Stimulated activated CD4-positive, alpha-beta T cell treated with anti-CD3 and anti-CD28 coated beads, Interleukin-12 subunit alpha, Interleukin-12 subunit beta, amount 100 ng/mL, for 4 hours (primary cell): ENCODE data around the gene HAND1.
"Not testable (repeated sequence)": the region's sequence is repeated elsewhere in the genome, so short reads cannot be mapped to it uniquely, and the experiment has no call there.

Experiments used
- DNase-seq: peaks from one replicate; pipeline ENCODE4 v3.0.0-alpha.2; 2020

The HAND1 gene

DNA sequence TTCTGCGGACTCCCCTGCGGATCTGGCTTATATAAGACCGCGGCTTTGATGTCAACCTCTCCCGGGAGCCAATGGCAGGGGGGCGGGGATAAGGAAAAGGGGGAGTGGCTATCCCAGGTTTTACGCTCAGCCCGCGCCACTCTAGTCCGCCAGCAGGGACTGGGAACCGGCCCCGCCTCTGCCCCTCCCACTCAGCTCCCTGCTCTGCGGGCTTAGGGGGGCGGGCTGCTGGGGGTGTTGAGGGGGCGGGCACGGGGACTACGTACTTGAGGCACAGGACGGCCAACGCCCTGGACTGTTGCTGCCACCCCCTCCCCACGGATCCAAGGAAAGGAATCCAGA, at the start of gene HAND1:
HAND1 (minus strand) TSS at position 4 of the 342 bp plus-strand sequence. CDS start 219 bp downstream, outside the sequence.
- DNase-seq, result no peak

DNA sequence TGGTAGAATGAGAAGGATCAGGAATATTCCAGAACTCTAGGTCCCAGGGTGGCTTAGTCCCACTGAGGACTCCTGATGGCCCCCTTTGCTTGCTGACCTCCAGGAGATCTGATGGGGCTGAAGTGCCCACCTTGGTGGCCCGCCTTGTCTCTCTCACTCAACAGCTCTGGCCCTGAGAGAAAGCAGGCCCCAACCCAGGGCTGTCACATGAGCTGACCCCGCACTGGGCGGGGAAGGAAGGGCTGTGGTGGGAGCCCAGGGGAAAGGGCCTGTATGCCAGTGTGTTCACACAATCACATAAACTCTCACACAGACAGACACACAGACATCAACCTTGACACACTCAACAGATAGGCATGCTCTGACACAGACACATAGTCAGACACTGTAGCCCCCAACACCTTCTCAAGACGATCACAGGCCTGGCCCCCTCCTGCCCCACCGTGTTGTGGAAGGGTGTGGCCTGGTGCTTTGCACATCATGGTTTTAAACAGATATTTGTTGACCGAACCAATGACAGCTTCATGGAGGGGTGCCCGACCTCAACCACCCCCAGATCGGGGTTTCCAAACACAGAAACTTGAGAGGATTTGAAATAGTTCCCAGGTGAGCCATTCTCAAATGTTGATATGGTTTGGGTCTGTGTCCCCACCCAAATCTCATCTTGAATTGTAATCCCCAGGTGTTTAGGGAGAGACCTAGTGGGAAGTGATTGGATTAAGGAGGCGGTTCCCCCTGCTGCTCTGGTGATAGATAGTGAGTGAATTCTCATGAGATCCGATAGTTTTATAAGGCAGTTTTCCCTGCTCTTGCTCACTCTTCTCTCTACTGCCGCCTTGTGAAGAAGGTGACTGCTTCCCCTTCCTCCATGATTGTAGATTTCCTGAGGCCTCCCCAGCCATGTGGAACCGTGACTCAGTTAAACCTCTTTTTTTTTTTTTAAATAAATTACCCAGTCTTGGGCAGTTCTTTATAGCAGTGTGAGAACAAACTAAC, 48.5 kb upstream of the HAND1 start:
- no peak for DNase-seq

DNA sequence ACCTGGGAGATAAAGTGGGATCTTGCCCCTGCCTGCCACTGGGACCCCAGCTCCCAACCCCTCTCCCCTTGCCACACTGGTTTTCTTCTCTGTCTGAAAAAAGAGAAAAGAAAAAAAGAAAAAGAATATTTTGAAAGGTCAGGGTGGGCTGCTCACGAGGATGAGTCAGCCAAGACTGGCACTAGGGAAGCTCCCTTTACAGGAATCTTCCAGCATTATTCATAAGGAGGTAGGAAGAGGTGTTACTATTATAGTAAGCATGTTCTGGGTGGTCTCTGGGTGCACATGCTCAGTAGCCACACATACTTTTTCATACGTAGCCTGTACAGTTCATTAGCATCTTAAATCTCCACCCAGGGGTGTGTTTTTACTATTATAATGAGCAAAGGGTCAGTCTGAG, 46.8 kb upstream of the HAND1 start:
- no peak for DNase-seq

DNA sequence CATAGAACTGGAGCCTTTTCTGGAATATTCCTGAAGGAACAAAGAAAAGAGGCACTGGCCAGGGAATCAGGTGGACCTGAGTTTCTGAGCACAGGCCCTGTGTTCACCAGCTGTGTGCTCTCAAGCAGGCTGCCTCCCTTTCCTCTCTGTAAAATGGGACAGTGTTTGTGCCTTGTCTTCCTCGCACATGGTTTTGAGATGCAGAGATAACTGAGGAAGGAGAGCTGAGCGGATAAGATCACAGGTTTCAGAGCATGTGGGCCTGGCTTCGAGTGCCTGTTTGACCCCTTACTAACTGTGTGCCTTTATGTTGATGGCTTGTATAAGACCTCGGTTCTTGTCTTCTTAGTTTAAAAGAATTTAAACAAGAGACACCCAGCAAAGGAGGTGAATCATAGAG, 46.2 kb upstream of the HAND1 start:
- DNase-seq, result no peak

DNA sequence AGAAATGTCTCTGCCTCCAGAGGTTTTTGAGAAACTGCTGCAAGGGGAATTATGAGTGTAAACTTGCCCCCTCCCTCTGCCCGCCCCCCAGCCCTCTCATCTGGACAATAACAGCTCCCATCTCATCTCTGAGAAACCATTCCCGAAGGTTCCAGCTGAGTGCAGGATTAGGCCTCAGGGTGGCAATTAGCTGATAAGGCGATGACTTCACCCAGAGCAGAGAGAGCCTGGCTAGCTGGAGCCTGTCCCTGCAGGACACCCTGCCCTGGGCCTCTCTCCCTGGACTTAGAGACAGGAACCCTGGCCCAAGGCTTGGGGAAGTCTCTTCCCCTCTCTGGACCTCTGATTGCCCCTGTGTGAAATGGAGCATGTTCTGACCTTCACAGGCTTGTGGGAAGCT, 45.7 kb upstream of the HAND1 start:
- no peak for DNase-seq

DNA sequence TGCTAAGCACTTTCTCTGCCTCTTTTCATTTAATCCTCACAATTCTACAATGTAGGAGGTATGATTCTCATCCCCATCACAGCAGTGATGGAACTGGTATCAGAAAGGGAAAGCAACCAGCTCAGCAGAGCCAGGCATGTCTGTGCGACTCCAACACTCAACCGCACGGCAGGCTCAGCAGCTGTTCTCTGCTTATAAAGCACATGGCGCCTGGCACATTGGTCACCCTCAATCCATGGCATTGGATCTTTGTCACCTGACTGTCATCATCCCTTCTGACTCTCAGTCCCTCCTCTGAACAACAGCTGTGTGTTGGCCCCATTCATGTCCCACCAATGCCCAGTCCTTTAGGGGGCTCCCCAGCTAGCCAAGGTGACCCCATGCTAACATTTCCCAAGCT, 45.1 kb upstream of the HAND1 start:
- DNase-seq, result no peak

DNA sequence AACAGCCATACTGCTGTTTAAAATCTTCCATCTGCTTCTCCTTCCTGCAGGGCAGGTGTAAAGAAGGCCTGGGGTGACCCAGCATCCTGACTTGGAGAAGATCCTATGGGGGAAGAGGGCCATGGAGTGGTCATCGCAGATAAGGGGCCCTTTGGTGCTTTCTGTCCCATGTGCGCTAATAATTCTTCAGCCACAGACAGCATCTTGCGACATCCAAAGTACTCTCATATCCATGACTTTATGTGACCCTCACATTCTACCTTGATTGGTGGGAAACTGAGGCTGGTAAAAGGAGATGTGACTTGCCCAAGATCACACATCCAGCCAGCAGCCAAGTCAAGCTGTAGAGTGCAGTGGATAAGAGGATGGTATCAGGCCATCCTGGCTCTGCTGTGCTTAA, 44.3 kb upstream of the HAND1 start:
- no peak for DNase-seq

DNA sequence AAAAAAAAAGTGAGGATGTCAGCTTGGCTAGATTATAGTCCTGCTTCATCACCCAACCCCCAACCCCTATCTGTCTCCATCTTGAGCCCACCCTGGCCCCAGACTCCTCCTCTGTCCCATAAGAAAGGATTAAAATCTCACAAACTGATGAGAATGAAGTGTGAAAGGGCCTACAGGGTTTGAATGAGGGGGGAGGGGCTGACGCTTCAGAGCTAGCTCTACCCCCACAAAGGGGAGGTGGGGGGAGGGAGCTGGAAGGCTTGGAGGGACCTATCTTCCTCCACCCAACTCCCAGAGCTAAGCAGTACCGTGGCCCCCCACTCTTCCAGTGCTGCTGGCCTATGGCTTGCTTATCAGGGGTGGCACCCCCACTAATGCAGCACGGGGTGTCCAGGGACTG, 43.7 kb upstream of the HAND1 start:
- DNase-seq, result no peak

DNA sequence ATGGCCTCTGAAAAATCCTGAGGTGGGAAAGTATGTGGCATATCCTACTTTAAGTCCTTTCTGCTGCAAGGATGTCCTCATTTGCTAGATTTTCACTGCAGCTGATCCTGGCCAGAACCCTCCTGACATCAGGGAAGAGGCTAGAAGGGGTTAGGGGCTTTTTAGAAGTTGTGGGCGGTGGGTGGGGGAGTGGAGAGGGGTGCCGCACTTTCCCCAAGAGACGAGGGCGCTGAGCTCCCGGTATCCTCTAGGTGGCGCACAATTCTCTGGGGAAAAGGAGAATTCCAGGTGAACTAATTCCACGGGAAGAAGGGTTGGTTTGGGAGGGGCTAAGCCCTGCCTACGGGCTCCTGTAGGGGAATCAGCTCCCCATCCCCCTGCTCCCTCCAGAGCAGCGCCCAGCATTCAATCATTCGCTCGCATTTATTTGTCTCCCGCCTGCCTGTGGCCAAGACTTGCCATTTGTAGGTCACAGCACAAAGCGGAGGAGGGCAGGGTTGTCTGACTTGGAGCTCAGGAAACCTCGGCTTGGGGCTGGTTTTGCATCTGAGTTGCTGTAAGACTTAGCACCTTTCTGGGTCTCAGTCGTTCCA, 42.9 kb upstream of the HAND1 start:
- no peak for DNase-seq

DNA sequence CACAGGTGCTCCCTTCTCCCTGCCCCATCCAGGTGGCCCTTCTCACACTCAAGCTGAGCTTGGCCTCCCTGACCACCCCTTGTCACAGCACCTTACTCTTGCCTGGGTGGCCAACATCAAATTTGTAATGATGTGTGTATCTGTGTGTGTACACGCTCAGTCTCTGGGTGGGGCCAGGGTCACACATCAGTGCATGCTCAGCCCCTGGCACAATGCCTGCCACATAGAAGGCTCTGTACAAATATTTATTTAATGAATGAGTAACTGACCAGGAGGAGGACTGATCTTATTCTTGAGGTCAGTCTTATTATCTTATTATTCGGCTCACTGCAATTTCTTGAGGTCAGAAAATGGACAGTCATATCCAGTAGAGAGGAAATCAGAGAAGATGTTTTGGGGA, 41.3 kb upstream of the HAND1 start:
- DNase-seq, result no peak

DNA sequence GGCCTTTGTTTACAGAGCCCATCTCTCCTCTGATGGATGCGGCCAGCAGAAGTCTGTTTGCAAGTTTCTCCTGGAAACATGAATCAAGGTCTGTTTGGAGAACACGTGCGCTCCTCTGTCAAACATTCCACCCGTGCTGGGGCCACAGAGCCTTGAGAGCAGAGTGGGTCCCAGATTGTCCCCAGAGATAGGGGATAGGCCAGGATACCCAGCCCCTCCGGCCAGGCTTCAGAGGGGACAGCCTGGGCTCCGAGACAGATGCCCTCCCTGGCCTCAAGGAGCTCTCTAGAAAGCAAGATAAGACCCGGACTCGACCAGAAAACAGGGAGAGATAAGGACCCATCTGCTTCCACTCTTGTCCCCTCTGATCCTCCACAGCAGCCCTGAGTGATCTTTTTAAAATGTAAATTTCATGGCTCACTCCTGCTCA, 40.4 kb upstream of the HAND1 start:
- no peak for DNase-seq

DNA sequence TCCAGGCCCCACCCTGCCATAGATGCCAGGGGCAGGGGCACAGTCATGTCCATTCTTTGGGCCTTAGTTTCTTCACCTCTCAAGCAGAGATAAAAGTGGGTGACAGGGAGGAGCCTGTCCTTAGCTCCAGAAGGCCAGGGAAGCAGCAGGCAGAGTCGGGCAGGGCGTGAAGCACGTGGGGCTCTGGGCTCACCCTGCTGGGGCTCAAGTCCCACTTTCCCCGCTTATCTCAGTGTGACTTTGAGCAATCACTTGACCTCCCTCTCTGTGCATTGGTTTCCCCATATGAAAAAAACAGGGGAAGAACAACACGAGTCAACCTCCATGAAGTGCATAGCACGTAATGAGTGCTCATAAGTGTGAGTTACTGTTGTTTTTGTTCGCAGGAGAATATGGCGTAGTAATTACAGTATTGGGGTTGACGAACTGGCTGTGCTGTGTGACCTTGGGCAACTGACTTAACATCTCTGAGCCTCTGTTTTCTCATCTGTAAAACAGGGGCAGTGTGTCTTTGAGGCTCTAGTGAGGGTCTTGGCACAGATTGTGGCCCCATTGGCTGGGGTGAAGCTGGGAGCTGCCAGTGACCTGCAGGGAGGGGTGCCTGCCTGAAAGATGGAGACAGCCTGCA, 39.9 kb upstream of the HAND1 start:
- DNase-seq, result no peak

DNA sequence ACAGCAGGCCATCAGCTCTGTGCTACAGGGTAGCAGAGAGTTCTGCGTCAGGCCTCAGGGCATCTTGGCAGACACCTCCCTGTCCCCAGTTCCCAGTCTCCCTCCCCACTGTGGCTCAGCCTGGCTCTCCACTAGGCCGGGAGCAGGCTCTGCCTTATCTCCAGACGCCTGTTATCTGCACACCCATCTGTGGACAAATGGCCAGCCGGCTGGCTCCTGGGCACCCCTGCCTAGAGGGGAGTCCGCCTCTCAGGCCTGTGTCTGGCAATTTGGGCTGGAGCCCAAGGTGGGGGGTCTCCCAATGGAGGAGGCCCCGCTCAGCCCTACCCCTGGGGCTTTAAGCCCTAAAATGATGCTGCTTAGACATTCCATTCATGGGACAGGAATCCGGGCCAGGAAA, 39.2 kb upstream of the HAND1 start:
- DNase-seq, result no peak

DNA sequence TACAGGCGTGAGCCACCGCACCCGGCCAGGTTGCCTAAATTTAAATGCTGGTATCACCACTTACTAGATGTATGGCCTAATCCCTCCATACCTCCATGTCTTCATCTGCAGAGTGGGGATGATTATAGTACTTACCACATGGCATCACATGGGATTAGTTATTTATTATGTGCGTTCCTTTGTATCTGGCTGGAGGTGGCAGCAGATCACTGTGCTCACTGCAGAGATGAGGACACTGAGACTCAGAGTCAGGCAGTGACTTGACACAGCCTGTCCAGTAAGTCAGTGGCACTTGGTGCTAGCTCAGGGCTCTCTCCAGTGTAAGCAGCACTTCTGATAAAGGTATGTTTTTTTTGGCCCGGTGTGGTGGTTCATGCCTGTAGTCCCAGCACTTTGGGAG, 38.4 kb upstream of the HAND1 start:
- no peak for DNase-seq

DNA sequence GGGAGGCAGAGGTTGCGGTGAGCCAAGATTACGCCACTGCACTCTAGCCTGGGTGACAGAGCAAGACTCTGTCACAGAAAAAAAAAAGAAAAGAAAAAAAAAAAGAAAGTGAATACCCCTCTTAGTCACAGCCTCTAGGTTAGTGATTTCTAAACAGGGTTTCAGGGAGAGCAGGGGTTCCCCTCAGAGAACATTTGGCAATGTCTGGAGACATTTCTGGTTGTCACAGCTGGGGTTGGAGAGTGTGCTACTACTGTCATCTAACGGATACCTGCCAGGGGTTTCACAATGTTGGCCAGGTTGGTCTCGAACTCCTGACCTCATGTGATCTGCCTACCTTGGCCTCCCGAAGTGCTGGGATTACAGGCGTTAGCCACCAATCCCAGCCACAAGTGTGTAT, 37.5 kb upstream of the HAND1 start:
- not testable (repeated sequence) for DNase-seq

DNA sequence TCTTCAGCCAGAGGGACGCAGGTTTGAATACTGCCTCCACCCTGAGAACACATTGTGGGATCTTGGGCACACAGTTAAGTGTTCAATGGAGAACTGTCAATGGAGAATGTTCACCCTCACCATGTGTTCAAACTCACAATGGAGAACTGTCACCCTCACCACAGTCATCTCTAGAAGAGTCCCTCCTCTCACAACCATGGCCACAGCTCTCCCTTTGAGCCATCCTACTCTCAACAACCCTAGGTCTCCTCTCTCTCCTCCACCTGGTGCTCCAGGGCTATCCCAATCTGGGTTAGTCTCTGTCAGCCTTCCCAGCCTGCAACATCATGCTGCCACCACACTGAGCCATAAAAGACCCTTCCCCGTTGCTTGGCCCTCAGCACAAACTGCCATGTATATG, 36.3 kb upstream of the HAND1 start:
- DNase-seq, result no peak

DNA sequence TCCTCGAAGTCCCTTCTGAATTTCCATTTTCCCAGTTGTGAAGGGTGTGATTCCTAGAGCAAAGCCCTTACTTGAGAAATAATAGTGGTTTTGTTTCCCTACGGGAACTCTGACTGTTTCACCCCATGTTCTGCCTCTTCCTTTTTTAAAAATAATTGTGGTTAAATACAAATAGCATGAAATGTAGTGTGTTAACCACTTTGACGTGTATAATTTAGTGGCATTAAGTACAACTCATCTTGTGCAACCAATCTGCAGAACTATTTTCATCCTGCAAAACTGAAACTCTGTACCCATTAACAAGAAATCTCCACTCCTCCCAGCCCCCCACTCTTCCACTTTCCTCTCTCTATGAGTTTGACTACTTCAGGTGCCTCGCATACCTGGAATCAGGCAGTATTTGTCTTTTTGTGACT, 35.6 kb upstream of the HAND1 start:
- DNase-seq, result no peak

DNA sequence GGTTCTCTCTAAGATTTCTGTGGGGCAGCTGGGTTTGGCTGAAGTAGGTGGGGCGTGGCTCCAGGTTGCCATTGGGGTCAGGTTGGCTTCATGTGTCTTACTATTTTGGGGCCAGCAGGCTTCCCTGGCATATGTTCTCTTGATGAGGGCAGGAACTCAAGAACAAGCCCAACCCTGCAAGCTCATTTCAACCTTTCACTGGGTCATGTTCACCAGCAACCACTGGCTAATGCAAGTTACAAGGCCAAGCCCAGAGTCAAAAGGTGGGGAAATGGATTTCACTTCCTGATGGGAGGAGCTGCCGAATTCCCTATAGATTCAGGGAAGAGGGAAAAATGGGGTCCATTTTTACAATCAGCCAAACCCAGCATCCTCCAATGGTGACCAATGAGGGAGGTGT, 34.0 kb upstream of the HAND1 start:
- no peak for DNase-seq

DNA sequence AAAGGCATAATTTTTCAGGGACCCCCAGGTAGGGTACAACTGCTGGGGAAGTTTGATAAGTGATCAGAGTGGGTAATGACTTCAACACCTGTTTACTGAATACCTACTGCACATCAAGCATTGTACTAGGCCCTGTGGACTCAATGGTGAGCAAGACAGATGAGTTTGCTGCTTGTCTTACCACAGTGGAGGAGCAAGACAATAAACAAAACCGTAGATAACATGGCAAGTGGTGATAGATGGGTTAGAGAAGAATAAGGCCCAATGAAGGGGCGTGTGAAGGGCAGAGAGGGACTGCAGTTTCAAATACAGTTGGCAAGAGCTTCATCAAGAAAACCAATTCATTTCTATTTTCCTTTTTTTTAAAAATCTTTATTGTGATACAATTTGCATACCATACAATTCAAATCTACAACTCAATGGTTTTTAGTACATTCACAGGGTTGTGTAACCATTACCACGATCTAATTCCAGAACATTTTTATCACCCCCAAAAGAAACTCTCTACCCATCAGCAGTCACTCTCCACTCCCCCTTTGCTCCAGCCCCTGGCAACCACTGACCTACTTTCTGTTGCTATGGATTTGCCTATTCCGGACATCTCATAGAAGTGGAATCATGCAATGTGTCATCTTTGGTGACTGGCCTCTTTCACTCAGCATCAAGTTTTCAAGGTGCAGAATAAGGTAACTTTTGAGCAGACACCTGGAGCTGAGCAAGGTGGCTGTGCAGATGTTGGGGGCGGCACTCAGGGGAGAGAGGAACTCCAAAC, 31.9 kb upstream of the HAND1 start:
- no peak for DNase-seq

DNA sequence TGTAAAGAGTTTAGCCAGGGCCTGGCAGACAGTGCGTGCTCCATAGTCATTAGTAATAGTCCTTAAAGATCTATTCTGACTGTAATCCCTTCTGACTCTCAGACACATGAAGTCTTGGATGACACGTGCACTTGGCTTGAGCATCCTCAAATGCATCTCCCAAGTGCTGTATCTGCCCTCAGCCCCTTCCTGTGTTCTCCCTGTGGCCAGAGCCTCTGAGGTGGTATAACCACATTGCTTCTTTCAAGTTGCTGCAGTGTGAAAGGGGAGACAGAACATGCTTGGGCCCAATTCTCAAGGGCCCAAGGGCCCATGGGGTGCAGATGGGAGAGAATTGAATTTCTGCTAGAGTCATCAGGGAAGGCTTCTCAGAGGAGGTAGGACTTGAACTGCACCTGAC, 30.1 kb upstream of the HAND1 start:
- no peak for DNase-seq

DNA sequence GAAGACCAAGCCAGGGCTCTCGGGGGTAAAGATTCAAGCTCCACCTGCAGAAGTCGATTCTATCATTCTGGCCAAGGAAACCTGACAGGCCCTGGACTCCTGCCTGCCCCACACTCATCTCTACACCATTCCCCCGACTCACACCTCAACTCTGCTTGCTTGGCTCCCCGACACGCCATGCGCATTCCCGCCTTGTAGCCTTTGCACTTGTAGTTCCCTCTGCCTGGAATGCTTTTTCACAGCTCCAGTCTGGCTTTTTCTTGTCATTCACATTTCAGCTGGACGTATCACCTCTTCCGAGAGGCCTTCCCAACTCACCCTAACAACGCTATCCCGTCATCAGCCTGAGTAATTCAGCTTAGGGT, 28.7 kb upstream of the HAND1 start:
- DNase-seq, result no peak

DNA sequence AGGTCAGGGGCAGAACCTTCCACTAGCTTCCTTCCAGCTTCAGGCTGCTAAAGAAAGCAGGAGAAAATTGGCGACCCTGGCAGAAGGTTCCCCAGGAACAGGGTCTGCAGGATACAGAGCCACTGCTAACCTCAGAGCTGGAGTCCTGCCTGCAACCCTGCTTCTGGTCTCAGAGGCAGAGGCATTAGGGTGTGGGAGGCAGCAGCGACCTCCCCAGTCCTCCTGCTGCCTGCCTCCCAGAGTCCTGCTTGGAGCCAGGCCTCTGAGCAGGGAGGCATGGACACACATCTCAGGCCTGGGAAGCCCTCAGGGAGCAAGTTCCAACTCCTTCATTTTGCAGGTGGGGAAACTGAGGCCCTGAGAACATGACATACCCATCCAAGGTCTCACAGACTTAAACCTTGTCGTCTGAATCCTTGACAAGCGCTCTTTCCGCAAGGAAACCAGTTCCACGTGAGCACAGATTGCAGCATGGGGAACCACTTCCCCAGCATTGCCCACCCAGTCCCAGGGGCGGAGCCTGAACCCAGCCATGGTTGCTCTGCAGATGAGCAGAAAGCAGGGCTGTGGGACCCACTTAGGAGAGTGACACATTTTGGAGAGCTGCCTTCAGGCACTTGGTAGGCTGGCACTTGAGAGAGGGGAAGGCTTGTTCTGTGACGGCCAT, 28.2 kb upstream of the HAND1 start:
- DNase-seq, result no peak

DNA sequence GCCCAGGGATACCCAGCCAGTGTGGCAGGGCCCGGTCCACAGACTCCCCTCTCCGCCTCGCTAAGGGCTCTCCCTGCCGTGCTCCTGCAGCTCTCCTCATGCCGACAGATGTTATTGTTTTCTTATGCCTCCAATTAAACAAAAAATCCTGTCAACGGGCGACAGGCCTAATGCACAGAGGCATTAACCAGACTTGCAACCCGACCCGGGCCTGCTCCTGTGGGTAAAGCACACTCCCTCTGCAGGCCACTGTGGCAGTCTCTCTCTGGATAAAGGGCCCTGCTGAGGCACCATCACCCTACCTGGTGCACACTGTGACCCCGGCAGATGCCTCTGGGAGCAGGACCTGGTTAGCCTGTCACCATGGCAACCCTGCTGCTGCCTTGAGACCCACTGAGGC, 27.5 kb upstream of the HAND1 start:
- DNase-seq, result no peak
